GM06990 (cell line): ENCODE results near the gene PDE3B.
"Not testable (repeated sequence)": the region's sequence is repeated elsewhere in the genome, so short reads cannot be mapped to it uniquely, and the experiment has no call there.

Source experiments
- DNase-seq: peaks from one replicate; pipeline ENCODE4 v3.0.0-alpha.2; 2011; ENCODE audit not compliant: insufficient read length; ENCODE audit errors: extremely low read depth
- H3K27me3 ChIP-seq: replicated peaks from 2 replicates; pipeline ENCODE4 v1.6.0; 2011; ENCODE audit warnings: low read length; ENCODE audit not compliant: control insufficient read depth, insufficient read depth
- H3K36me3 ChIP-seq: 2 replicates; pipeline ENCODE4 v1.5.1; 2011; ENCODE audit warnings: low read length; ENCODE audit not compliant: control insufficient read depth, insufficient read depth
- H3K4me3 ChIP-seq: replicated peaks from 2 replicates; pipeline ENCODE4 v1.5.1; 2011; ENCODE audit warnings: low read depth, mild to moderate bottlenecking, control low read depth, low read length
- TF ChIP-seq, protein P1 (sequence below): IDR thresholded peaks from 2 replicates; pipeline ENCODE4 v1.5.1; 2011; ENCODE audit warnings: low read length, control low read depth, mild to moderate bottlenecking, inconsistent platforms; ENCODE audit not compliant: insufficient read depth, poor library complexity, severe bottlenecking

PDE3B gene

DNA sequence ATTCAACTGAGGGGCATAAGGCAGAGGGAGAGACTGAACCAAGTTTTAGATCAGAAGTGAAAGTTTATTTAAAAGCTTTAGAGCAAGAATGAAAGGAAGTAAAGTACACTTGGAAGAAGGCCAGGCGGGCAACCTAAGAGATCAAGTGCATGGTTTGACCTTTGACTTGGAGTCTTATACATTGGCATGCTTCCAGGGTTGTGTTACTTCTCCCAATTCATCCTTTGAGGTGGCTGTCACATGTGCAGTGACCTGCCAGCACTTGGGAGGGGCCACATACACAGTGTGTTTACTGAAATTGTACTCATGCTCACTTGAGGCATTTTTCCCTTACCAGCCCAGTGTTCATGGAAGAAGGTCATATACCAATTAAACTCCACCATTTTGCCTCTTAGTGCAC lies 218.1 kb downstream of the PDE3B start:
- TF ChIP-seq, protein P1, sequence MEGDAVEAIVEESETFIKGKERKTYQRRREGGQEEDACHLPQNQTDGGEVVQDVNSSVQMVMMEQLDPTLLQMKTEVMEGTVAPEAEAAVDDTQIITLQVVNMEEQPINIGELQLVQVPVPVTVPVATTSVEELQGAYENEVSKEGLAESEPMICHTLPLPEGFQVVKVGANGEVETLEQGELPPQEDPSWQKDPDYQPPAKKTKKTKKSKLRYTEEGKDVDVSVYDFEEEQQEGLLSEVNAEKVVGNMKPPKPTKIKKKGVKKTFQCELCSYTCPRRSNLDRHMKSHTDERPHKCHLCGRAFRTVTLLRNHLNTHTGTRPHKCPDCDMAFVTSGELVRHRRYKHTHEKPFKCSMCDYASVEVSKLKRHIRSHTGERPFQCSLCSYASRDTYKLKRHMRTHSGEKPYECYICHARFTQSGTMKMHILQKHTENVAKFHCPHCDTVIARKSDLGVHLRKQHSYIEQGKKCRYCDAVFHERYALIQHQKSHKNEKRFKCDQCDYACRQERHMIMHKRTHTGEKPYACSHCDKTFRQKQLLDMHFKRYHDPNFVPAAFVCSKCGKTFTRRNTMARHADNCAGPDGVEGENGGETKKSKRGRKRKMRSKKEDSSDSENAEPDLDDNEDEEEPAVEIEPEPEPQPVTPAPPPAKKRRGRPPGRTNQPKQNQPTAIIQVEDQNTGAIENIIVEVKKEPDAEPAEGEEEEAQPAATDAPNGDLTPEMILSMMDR = no peak
- H3K27me3 ChIP-seq = no peaks in the 10 kb centered on the region
- no peaks in the 10 kb centered on the region for H3K36me3 ChIP-seq
- DNase-seq = no peak
- no peak overlapping the region for H3K4me3 ChIP-seq

DNA sequence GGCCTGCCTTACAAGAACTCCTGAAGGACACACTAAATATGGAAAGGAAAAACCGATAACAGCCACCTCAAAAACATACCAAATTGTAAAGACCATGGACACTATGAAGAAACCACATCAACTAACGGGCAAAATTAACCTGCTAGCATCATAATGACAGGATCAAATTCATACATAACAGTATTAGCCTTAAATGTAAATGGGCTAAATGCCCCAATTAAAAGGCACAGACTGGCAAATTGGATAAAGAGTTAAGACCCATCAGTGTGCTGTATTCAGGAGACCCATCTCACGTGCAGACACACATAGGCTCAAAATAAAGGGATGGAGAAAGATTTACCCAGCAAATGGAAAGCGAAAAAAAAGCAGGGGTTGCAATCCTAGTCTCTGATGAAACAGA lies 220.2 kb downstream of the PDE3B start:
- H3K27me3 ChIP-seq, DNase-seq, H3K36me3 ChIP-seq, H3K4me3 ChIP-seq: not testable (repeated sequence)

- no peak overlapping the region for H3K4me3 ChIP-seq
- H3K27me3 ChIP-seq = no peaks in the 10 kb centered on the region
- no peaks in the 10 kb centered on the region for H3K36me3 ChIP-seq
- TF ChIP-seq, protein P1 = no peak
- no peak for DNase-seq
Observed at GRCh38 chr11:14872032-14872431, 228.4 kb downstream of the PDE3B start.

- no peak overlapping the region for H3K4me3 ChIP-seq
- no peaks in the 10 kb centered on the region for H3K36me3 ChIP-seq
- H3K27me3 ChIP-seq = no peaks in the 10 kb centered on the region
- TF ChIP-seq, protein P1 = no peak
- DNase-seq = no peak
Observed at GRCh38 chr11:14873632-14874031, 230.0 kb downstream of the PDE3B start.

- TF ChIP-seq, protein P1 = no peak
- no peak overlapping the region for H3K4me3 ChIP-seq
- no peaks in the 10 kb centered on the region for H3K27me3 ChIP-seq
- no peak for DNase-seq
- no peaks in the 10 kb centered on the region for H3K36me3 ChIP-seq
Observed at GRCh38 chr11:14875163-14875562, 231.6 kb downstream of the PDE3B start.

- TF ChIP-seq, protein P1 = no peak
- no peaks in the 10 kb centered on the region for H3K36me3 ChIP-seq
- H3K4me3 ChIP-seq = no peak overlapping the region
- no peak for DNase-seq
- H3K27me3 ChIP-seq = no peaks in the 10 kb centered on the region
Observed at GRCh38 chr11:14881576-14882193, 238.1 kb downstream of the PDE3B start.
